C4-2B (cell line): ENCODE data around the gene VEGFC.

Experiments used
- H3K27ac ChIP-seq: fragments of 450-650 bp; 2 replicates; pipeline ENCODE4 v1.5.1; 2017
- CTCF ChIP-seq: fragments of 450-650 bp; conservative IDR thresholded peaks from 2 replicates; pipeline ENCODE4 v1.5.1; 2017; ENCODE audit warnings: mild to moderate bottlenecking
- ZFX ChIP-seq: fragments of 450-650 bp; IDR thresholded peaks from 2 replicates; pipeline ENCODE4 v1.6.1; 2017

The VEGFC gene

GRCh38 chr4:176638992-176639391 is 153.7 kb downstream of the VEGFC start:
- H3K27ac ChIP-seq, result no peak overlapping the region
- TF ChIP-seq CTCF (no peak), ZFX (no peak)

GRCh38 chr4:176636292-176636691 is 156.4 kb downstream of the VEGFC start:
- TF ChIP-seq ZFX (no peak), CTCF (no peak)
- no peak overlapping the region for H3K27ac ChIP-seq

- no peak for TF ChIP-seq ZFX
- TF ChIP-seq CTCF, result no peak
- no peak overlapping the region for H3K27ac ChIP-seq
Observed at GRCh38 chr4:176635372-176636261, 157.1 kb downstream of the VEGFC start.
